Nephron progenitor cell (in vitro differentiated cells): ENCODE data around the gene CYP2A7.
A peak's percentile ranks its signal among the peaks of the same experiment; 100 is the strongest.
"Not testable (repeated sequence)": the region's sequence is repeated elsewhere in the genome, so short reads cannot be mapped to it uniquely, and the experiment has no call there.

Source experiments
- DNase-seq: peaks from one replicate; pipeline ENCODE4 v3.0.0; 2021
- H3K27ac Mint-ChIP-seq: 2 replicates; pipeline ENCODE4 v1.8.0; 2021; ENCODE audit warnings: mild to moderate bottlenecking, moderate library complexity, mixed read lengths
- H3K27me3 Mint-ChIP-seq: 2 replicates; pipeline ENCODE4 v1.8.0; 2021; ENCODE audit warnings: mild to moderate bottlenecking, low read depth, mixed read lengths; ENCODE audit not compliant: poor library complexity
- H3K36me3 Mint-ChIP-seq: 2 replicates; pipeline ENCODE4 v1.8.0; 2021; ENCODE audit warnings: low read depth, mixed read lengths
- H3K4me1 Mint-ChIP-seq: 2 replicates; pipeline ENCODE4 v1.8.0; 2021; ENCODE audit warnings: mixed read lengths
- H3K4me3 Mint-ChIP-seq: 2 replicates; pipeline ENCODE4 v1.8.0; 2021; ENCODE audit warnings: mild to moderate bottlenecking, moderate library complexity, mixed read lengths
- H3K9me3 Mint-ChIP-seq: 2 replicates; pipeline ENCODE4 v1.8.0; 2021; ENCODE audit warnings: mild to moderate bottlenecking, moderate library complexity, mixed read lengths
- TF ChIP-seq, protein P1 (sequence below): fragments of 200-600 bp; sonication (generic); IDR thresholded peaks from 2 replicates; pipeline ENCODE4 v1.5.0; 2021; ENCODE audit warnings: antibody characterized with exemption

CYP2A7 gene

DNA sequence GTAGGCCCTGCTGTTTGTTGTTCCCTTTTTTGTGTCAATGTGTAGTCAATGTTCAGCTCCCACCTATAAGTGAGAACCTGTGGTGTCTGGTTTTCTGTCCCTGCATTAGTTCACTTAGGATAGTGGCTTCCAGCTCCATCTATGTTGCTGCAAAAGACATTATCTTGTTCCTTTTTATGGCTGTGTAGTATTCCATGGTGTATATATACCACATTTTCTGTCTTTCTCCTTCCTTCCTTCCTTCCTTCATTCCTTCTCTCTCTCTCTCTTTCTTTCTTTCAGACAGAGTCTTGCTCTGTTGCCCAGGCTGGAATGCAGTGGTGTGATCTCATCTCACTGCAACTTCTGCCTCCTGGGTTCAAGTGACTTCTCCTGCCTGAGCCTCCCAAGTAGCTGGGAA lies 52.8 kb downstream of the CYP2A7 start:
- Mint-ChIP-seq H3K4me1 (no peaks in the 10 kb centered on the region), H3K27me3 (peaks cover 12% of the 10 kb centered on the region), H3K27ac (no peak overlapping the region), H3K36me3 (peaks cover 28% of the 10 kb centered on the region), H3K9me3 (peaks cover 4% of the 10 kb centered on the region), H3K4me3 (no peak overlapping the region)
- DNase-seq: no peak
- TF ChIP-seq, protein P1, sequence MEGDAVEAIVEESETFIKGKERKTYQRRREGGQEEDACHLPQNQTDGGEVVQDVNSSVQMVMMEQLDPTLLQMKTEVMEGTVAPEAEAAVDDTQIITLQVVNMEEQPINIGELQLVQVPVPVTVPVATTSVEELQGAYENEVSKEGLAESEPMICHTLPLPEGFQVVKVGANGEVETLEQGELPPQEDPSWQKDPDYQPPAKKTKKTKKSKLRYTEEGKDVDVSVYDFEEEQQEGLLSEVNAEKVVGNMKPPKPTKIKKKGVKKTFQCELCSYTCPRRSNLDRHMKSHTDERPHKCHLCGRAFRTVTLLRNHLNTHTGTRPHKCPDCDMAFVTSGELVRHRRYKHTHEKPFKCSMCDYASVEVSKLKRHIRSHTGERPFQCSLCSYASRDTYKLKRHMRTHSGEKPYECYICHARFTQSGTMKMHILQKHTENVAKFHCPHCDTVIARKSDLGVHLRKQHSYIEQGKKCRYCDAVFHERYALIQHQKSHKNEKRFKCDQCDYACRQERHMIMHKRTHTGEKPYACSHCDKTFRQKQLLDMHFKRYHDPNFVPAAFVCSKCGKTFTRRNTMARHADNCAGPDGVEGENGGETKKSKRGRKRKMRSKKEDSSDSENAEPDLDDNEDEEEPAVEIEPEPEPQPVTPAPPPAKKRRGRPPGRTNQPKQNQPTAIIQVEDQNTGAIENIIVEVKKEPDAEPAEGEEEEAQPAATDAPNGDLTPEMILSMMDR: no peak

DNA sequence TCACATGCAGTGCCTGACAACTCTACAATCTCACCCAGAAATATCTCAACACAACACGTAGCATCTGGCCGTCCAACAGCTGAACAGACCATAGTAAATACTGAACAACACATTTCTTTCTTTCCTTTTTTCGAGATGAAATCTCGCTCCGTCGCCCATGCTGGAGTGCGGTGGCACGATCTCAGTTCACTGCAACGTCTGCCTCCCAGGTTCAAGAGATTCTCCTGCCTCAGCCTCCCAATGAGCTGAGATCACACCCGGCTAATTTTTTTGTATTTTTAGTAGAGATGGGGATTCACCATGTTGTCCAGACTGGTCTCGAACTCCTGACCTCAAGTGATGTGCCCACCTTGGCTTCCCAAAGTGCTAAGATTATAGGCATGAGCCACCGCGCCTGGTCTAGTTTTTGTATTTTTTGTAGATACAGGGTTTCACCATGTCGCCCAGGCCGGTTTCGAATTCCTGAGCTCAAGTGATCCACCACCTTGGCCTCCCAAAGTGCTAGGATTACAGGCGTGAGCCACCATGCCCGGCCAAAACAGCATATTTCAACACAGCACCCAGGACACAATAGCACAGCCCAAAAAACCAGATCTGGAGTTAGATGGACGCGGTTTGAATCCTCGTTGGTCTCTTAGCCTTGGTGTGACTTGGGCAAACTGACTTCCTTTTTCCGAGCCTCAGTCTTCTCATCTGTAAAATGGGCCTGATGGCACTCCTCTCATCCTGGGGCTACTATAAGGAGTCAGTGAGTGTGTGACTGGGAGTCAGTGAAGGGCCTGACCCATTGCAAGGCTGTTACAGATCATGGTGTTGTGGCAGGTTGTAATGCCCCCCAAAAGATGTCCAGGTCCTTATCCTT lies 54.4 kb downstream of the CYP2A7 start:
- Mint-ChIP-seq H3K36me3 (peaks cover 28% of the 10 kb centered on the region), H3K4me3 (no peak overlapping the region), H3K27ac (no peak overlapping the region), H3K27me3 (peaks cover 10% of the 10 kb centered on the region), H3K9me3 (peaks cover 4% of the 10 kb centered on the region), H3K4me1 (peaks cover 16% of the 10 kb centered on the region)
- DNase-seq: no peak
- TF ChIP-seq, protein P1: no peak

DNA sequence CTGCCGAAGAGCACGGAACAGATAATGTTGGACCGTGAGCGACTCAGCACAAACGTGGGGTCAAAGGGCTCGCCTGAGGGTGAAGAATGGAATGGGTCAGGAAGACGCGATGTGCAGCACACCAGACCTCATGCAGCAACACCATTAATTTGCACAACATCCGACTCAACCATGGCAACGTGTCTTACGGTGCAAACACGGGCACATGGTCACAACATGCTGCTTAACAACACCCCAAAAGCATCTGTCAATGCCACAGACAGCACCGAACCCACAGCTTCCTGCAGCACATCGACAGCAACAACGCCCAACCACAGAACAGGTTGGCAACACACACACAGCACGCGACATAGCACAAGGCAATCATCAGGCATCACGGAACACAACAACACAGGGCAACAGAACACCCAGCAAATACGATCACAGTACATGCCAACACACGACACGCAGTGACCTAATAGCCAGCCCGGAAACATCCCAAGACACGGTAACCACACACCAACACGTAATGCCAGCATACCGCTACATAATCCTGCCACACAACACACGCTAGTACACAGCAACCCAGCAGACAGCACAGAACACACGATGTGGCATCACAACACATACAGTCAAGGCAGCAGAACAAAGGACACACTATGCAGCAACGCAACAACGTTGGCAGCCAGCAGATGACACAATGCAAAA lies 55.2 kb downstream of the CYP2A7 start:
- Mint-ChIP-seq H3K4me1 (peaks cover 22% of the 10 kb centered on the region), H3K36me3 (peaks cover 28% of the 10 kb centered on the region)
- not testable (repeated sequence) for DNase-seq, H3K4me3 Mint-ChIP-seq, H3K9me3 Mint-ChIP-seq, H3K27me3 Mint-ChIP-seq, H3K27ac Mint-ChIP-seq

DNA sequence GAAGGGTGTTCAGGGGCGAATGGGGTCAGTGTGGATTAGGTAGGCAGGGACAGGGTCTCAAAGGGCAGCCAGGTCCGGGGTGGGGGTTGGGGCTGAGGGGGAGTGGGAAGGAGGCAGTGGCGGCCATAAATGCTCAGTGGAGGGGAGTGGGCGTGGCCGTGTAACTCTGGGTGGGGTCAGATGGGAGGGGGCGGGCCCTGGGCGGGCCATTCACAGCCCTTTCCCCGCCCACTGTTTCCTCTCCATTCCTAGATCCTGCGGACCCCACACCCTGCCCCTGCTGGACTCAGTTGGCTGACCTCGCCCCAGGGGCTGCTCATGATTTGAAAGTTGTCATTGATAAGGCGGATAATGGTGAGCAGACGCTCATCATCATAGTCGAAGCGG lies 55.7 kb downstream of the CYP2A7 start:
- not testable (repeated sequence) for H3K27ac Mint-ChIP-seq, H3K4me3 Mint-ChIP-seq, H3K9me3 Mint-ChIP-seq, DNase-seq, H3K27me3 Mint-ChIP-seq
- Mint-ChIP-seq H3K36me3 (peaks cover 28% of the 10 kb centered on the region), H3K4me1 (peaks cover 22% of the 10 kb centered on the region)

DNA sequence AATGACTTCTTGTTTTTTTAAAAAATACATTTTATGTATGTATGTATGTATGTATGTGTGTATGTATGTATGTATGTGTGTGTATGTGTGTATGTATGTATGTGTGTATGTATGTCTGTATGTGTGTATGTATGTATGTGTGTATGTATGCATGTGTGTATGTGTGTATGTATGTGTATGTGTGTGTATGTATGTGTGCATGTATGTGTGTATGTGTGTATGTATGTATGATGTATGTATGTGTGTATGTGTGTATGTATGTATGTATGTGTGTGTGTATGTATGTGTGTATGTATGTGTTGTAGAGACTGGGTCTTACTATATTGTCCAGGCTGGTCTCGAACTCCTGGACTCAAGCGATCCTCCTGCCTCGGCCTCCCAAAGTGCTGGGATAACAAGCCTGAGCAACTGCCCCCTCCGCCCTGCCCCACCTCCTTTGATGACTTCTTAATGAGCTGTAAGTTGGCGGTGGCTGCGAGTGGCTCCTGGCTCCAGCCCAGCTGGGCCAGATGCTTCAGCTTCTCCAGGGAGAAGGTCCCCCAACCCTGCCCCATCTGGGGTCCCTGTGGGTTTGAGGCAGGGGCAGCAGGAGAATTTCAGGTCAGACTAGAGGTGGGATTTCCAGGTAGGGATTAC lies 56.5 kb downstream of the CYP2A7 start:
- not testable (repeated sequence) for H3K9me3 Mint-ChIP-seq, DNase-seq, H3K4me3 Mint-ChIP-seq, H3K27me3 Mint-ChIP-seq
- Mint-ChIP-seq H3K27ac (peak overlapping the region; percentile 48), H3K36me3 (peaks cover 28% of the 10 kb centered on the region), H3K4me1 (peaks cover 22% of the 10 kb centered on the region)
